Adrenal gland (tissue), 12 donors: ENCODE measurements around the gene TSSC4. TPM values are rescaled to one million over a fixed set of nuclear protein-coding genes. Genes with fewer than 3 reads are reported as not detected.

Experiments used
- DNase-seq, 7 donors: peaks; one replicate each; pipeline ENCODE4 v3.0.0-alpha.2; 2019 to 2020
- H3K27ac ChIP-seq, 5 donors: fragments of 200-600 bp; sonication (generic) in 4 of 5; 1 replicate in 3 of 5; 2 replicates in 2 of 5; pipeline versions ENCODE4 v1.5.1 to v1.8.0; 2016 to 2020; ENCODE audit warnings: mild to moderate bottlenecking in 1 of 5
- H3K27me3 ChIP-seq: fragments of 200-600 bp; 2 replicates; pipeline ENCODE4 v1.8.0; 2021
- H3K36me3 ChIP-seq, 2 donors: fragments of 200-600 bp; replicated peaks in 1 of 2; 1 replicate in 1 of 2; 2 replicates in 1 of 2; pipeline versions ENCODE4 v1.5.1 to v1.8.0; 2018 to 2022
- H3K4me1 ChIP-seq, 2 donors: fragments of 200-600 bp; replicated peaks in 1 of 2; 1 replicate in 1 of 2; 2 replicates in 1 of 2; pipeline versions ENCODE4 v1.5.1 to v1.8.0; 2018 to 2021
- H3K4me3 ChIP-seq, 4 donors: fragments of 200-600 bp; sonication (generic) in 3 of 4; one replicate each; pipeline ENCODE4 v1.5.1; 2016 to 2018
- H3K9me3 ChIP-seq, 3 donors: fragments of 200-600 bp; sonication (generic) in 1 of 3; replicated peaks in 1 of 3; 1 replicate in 2 of 3; 2 replicates in 1 of 3; pipeline versions ENCODE4 v1.5.1 to v1.8.0; 2016 to 2021
- POLR2A ChIP-seq, 2 donors: fragments of 450-650 bp; IDR thresholded peaks; one replicate each; pipeline ENCODE4 v1.6.1; 2017; ENCODE audit warnings: antibody characterized with exemption in 2 of 2, mild to moderate bottlenecking in 2 of 2, moderate library complexity in 1 of 2
- WGBS, 4 donors: extraction: QIAGEN DNeasy Blood & Tissue Kit in 2 of 4; methylation state at CpG; one replicate each; pipeline versions ENCODE4 v1.1.5 to v1.1.7; 2013 to 2017; 5-methylcytosine and 5-hydroxymethylcytosine counted together
- intact Hi-C, 2 donors: fragments of 100-400 bp; cut with DNase I; formaldehyde crosslinking; loops; one replicate each; pipeline versions ENCODE4 v1.14.1 to v1.15.0; 2022 to 2023
- polyA plus RNA-seq, 3 donors: library from polyadenylated mRNA; stranded (reverse); fragments of 200-250 nt in 2 of 3; fragments of 350-450 nt in 1 of 3; fragmentation: Illumina TruSeq in 1 of 3; extraction: RNeasy Lipid Tissue Mini Kit (QIAGEN cat#74804) in 1 of 3; gene quantifications; one replicate each; pipeline ENCODE4 v1.2.3, GENCODE V29; 2013 to 2014
- total RNA-seq, 9 donors: library from RNA; depleted of rRNA in 4 of 9; stranded (reverse); fragments of >200 nt in 4 of 9; fragments of 120-200 nt in 1 of 9; fragmentation: NEBNext Ultra II Directional in 1 of 9; extraction: Animal tissue kit (Norgen Biotek cat#: 25700) in 1 of 9; gene quantifications; one replicate each; pipeline versions ENCODE4 v1.1.0 to v1.2.4, GENCODE V29; 2013 to 2023
- TF ChIP-seq, protein P1 (sequence below), 6 experiments: fragments of 450-650 bp in 4 of 6; fragments of 200-600 bp in 2 of 6; sonication (generic) in 1 of 6; IDR thresholded peaks; 1 replicate in 5 of 6; 2 replicates in 1 of 6; pipeline versions ENCODE4 v1.5.1 to v1.8.0; 2016 to 2021; ENCODE audit warnings: antibody characterized with exemption in 6 of 6, mild to moderate bottlenecking in 2 of 6, moderate library complexity in 1 of 6
- donor health status: healthy with polysubstance abuse.
- donor health status: Bipolar disorder and iron deficiency.
- donor health status: DM: yes; HTN: yes; CAD: no.
- donor health status: DM: no; HTN: no; CAD: no.
- donor health status: DM: no; HTN: no; CAD: no.
- donor health status: DM: yes; HTN: yes; CAD: no.

Gene TSSC4
- total and polyA plus RNA-seq, 12 donors = 3.4 to 94.6 (median 38.1) TPM

DNA sequence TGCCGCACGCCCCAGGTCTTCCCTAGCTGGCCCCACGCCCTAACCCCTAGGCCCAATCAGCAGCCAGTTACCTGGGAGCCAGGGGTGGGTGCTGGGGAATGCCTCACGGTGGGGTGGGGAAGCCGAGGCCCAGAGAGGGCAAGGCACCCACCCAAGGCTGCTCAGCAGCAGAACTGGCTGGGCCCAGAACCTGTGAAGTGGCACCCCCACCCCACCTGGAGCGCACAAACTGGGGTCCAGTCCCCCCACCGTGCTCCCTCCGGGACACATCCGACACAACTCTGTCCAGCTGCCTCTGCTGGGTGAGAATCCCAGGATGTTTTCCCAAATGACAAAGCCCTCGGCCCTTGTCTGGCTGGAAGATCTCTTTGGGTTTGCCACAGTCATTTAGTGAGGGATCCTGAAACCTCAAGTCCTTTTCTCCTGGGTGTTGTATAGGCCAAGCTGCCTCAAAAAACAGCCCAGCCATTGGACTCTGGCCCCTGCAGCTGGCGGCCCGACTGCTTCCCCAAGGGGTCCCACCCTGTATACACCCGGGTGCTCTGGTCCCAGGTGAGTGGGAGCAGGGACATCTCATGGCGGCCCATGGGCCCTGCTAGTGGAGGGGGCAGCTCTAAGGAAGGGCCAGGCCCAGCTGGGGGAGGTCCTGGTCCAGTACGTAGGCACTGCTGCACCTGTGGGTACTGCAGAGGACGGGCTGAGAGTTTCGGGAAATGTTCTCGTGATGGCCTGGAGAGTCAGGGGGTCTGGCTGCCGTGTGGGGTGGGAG lies 20.9 kb downstream of the TSSC4 start:
- H3K9me3 ChIP-seq = no peaks in the 10 kb centered on the region
- peaks cover 0 to 4% of the 10 kb centered on the region in 2 donors for H3K4me1 ChIP-seq
- no peaks in the 10 kb centered on the region for H3K36me3 ChIP-seq
- no peak overlapping the region for H3K27ac ChIP-seq
- intact Hi-C loops = loop anchor here in 1 of 2 donors (5.0 kb wide), 1 partner anchor 224 kb away; no protein-coding TSS in a partner anchor
- H3K4me3 ChIP-seq = no peak overlapping the region
- H3K27me3 ChIP-seq = no peaks in the 10 kb centered on the region
- no peak for TF ChIP-seq POLR2A (IDR thresholded peaks at IDR 0.05)
- TF ChIP-seq, protein P1, sequence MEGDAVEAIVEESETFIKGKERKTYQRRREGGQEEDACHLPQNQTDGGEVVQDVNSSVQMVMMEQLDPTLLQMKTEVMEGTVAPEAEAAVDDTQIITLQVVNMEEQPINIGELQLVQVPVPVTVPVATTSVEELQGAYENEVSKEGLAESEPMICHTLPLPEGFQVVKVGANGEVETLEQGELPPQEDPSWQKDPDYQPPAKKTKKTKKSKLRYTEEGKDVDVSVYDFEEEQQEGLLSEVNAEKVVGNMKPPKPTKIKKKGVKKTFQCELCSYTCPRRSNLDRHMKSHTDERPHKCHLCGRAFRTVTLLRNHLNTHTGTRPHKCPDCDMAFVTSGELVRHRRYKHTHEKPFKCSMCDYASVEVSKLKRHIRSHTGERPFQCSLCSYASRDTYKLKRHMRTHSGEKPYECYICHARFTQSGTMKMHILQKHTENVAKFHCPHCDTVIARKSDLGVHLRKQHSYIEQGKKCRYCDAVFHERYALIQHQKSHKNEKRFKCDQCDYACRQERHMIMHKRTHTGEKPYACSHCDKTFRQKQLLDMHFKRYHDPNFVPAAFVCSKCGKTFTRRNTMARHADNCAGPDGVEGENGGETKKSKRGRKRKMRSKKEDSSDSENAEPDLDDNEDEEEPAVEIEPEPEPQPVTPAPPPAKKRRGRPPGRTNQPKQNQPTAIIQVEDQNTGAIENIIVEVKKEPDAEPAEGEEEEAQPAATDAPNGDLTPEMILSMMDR (IDR thresholded peaks at IDR 0.05) = no peak
- WGBS, 4 donors = 67 to 74% (median 73%) methylated on average over 14 to 19 of the region's 19 CpGs; no CpG with 5 or more reads in 1 of the 4 donors
- no peak for DNase-seq

DNA sequence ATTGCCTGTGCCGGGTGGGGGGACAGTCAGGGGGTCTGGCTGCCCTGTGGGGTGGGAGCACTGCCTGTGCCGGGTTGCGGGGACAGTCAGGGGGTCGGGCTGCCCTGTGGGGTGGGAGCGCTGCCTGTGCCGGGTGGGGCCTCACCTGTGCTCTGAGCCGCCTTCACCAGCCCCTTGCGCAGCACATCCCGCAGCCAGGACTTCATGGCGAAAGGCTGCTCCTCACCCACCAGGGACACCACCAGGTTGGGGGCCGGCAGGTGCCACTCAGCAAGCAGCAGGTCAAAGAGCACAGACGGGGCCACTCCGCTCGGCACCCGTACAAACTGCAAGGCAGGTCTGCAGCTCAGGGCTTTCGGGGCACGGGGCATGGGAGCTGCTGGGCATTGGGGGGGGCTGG lies 21.4 kb downstream of the TSSC4 start:
- H3K4me1 ChIP-seq = peaks cover 0 to 4% of the 10 kb centered on the region in 2 donors
- H3K27me3 ChIP-seq = no peaks in the 10 kb centered on the region
- DNase-seq = no peak
- H3K27ac ChIP-seq = no peak overlapping the region
- H3K9me3 ChIP-seq = no peaks in the 10 kb centered on the region
- no peak overlapping the region for H3K4me3 ChIP-seq
- 69 to 90% (median 83%) methylated on average over 3 to 17 of the region's 17 CpGs for WGBS, 4 donors
- TF ChIP-seq, protein P1 (IDR thresholded peaks at IDR 0.05) = no peak
- no peak for TF ChIP-seq POLR2A (IDR thresholded peaks at IDR 0.05)
- intact Hi-C loops = loop anchor here in 1 of 2 donors (5.0 kb wide), 1 partner anchor 225 kb away; no protein-coding TSS in a partner anchor
- H3K36me3 ChIP-seq = no peaks in the 10 kb centered on the region

DNA sequence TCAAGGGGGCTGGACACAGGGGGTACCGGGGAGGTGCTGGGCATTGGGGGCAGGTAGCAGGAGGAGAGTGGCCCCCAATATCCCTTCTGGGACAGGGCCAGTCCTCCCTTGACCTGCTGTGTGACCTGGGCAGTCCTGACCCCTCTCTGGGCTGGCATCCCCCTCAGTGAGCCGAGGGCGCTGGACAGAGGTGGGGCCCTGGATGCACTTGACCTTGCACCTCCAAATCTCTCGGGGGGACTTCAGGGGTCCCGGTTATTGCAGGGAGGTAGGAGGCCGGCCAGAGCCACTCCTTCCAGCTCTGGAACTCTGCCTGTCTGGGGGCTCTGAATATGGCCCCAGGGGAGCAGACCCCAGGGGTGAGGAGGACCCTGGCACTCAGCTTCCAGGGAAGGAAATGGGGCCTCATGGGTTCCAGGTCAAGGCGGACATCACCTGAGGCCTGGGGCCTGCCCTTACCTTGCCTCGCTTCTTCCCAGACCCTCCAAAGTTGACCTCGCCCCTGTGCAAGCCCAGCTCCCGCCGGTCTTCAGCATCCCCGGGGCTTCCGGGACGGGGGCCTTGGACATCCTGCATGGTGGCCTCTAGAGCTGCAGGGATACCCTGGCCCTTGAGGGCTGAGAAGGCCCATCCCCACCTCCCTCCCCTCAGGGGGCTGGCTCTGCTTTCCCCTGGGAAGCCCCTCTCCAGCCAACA lies 22.1 kb downstream of the TSSC4 start:
- H3K4me3 ChIP-seq = no peak overlapping the region
- 76 to 92% (median 81%) methylated on average over 7 to 14 of the region's 14 CpGs for whole genome bisulfite sequencing, 4 donors
- H3K36me3 ChIP-seq = no peaks in the 10 kb centered on the region
- H3K27me3 ChIP-seq = no peaks in the 10 kb centered on the region
- intact Hi-C loops = loop anchor here in 1 of 2 donors (5.0 kb wide), 1 partner anchor 225 kb away; no protein-coding TSS in a partner anchor
- DNase-seq = no peak
- peaks cover 0 to 4% of the 10 kb centered on the region in 2 donors for H3K4me1 ChIP-seq
- no peaks in the 10 kb centered on the region for H3K9me3 ChIP-seq
- H3K27ac ChIP-seq = no peak overlapping the region
- TF ChIP-seq POLR2A (IDR thresholded peaks at IDR 0.05) = no peak
- TF ChIP-seq, protein P1 (IDR thresholded peaks at IDR 0.05) = no peak
